HG03045 (cell line): ENCODE results near the gene CNN2.

Source experiments
- ATAC-seq: cut with Tn5 transposase; IDR thresholded peaks from one replicate; pipeline ENCODE4 v1.9.1; 2021; ENCODE audit warnings: mild to moderate bottlenecking, moderate library complexity; ENCODE audit not compliant: unreplicated experiment

Gene CNN2

DNA sequence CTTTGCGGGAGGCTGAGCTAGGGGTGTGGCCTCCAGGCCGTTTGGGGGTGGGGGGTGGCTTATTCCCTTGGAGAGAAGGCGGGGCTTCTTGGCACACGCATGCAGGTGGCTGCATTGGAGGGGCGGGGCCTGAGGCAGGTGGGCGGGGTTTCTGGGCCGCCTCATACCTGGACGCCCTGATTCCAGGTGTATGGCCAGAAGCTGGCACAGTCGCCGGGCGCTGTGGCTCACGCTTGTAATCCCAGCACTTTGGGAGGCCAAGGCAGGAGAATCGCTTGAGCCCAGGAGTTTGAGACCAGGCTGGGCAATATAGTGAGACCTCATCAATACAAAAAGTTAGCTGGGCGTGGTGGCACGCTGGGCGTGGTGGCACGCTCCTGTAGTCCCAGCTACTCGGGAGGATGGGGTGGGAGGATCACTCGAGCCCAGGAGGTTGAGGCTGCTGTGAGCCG lies 21.3 kb downstream of the CNN2 start:
- no peak for ATAC-seq

DNA sequence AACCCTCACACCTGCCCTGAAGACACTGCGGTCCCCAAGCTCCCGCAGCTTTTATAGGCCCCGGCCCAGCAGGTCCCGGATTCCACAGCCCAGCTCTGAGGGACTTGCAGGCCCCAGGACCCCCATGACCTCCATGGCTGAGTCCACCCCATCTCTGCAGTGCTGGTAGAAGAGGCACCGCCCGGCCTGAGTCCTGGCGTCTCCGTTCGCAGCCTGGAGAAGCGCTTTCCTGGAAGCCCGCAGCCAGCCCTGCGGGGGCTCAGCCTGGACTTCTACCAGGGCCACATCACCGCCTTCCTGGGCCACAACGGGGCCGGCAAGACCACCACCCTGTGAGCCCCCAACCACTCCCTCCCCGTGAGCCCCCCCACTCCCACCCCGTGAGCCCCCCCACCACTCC lies 22.7 kb downstream of the CNN2 start:
- no peak for ATAC-seq

DNA sequence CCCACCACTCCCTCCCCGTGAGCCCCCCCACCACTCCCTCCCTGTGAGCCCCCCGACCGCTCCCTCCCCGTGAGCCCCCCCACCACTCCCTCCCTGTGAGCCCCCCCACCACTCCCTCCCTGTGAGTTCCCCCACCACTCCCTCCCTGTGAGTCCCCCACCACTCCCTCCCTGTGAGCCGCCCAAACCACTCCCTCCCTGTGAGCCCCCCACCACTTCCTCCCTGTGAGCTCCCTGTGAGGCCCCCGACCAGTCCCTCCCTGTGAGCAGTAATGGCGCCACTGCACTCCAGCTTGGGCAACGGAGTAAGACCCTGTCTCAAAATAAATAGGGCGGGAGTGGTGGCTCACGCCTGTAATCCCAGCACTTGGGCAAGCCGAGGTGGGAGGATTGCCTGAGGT lies 23.4 kb downstream of the CNN2 start:
- ATAC-seq, result no peak

DNA sequence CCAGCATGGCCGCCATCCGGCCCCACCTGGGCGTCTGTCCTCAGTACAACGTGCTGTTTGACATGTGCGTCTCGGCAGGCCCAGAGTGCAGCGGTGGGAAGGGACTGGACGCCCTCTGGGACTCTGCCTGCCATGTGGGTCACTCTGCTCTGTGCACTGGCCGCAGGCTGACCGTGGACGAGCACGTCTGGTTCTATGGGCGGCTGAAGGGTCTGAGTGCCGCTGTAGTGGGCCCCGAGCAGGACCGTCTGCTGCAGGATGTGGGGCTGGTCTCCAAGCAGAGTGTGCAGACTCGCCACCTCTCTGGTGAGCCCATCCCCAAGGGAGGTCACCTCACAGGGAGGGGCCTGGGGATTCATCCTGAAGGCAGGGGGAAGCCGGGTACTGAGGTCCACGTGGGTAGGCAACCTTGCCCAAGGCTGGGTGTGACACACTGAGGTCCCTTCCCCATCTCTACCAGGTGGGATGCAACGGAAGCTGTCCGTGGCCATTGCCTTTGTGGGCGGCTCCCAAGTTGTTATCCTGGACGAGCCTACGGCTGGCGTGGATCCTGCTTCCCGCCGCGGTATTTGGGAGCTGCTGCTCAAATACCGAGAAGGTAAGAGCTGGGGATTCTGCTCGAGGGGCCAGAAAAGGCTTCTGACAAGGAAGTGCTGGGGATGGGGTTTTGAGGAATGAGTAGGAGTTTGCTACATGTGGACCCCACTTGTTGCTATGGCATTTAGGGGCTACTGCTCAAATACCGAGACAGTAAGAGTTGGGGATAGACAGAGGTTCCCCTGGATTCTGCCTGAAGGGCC lies 24.8 kb downstream of the CNN2 start:
- ATAC-seq, result no peak

DNA sequence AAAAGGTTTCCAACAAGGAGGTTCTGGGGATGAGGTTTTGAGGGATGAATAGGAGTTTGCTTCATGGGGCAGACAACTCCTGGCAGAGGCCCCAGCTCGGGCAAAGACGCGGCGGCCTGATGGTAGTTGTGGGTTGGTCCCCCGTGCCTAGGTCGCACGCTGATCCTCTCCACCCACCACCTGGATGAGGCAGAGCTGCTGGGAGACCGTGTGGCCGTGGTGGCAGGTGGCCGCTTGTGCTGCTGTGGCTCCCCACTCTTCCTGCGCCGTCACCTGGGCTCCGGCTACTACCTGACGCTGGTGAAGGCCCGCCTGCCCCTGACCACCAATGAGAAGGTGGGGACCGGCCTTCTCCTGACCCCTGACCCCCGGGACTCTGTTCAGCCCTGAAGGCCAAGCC lies 25.4 kb downstream of the CNN2 start:
- no peak for ATAC-seq

DNA sequence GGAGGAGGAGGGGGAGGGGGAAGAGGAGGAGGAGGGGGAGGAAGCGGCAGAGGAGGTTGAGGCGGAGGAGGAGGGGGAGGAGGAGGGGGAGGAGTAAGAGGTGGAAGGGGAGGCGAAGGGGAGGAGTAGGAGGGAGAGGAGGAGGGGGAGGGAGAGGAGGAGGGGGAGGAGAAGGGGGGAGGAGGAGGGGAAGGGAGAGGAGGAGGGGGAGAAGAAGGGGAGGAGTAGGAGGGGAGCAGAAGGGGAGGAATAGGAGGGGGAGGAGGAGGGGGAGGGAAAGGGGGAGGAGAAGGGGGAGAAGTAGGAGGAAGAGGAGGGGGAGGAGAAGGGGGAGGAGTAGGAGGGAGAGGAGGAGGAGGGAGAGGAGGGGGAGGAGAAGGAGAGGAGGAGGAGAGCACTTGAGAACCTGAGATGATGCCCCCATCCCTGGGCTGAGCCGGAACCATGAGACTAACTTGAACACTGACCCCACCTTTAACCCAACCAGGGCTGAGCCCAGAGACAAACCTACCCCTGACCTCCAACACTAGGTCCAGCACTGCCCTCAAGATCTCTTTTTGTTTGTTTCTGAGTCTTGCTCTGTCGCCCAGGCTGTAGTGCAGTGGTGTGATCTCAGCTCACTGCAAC lies 26.1 kb downstream of the CNN2 start:
- ATAC-seq, result no peak

DNA sequence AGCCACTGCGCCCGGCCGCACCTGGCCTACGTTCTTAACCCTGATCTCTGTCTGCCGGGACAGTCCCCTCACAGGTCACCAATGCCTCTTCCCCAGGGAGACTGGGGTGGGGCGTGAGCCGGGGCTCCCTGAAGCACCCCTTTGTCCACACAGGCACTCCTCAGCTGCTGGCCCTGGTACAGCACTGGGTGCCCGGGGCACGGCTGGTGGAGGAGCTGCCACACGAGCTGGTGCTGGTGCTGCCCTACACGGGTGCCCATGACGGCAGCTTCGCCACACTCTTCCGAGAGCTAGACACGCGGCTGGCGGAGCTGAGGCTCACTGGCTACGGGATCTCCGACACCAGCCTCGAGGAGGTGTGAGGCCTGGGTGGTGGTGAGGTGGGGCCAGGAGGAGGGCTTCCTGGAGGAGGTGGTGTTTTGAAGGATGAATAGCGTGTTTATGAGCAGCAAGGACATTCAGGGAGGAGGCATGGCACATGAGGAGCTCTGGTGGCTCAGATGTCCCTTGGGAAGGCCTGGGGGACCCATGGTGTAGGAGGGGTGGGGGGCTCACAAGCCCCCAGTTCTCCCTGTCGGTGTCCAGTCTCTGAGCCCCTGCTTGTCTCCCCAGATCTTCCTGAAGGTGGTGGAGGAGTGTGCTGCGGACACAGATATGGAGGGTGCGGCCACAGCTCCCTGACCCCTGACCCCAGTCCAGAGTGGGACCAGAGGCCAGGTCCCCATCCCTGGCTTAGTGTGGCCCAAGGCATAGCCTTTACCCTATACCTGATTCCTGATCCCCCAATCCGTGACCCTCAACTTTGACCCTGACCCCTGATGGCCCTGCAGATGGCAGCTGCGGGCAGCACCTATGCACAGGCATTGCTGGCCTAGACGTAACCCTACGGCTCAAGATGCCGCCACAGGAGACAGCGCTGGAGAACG lies 27.0 kb downstream of the CNN2 start:
- ATAC-seq, result no peak

DNA sequence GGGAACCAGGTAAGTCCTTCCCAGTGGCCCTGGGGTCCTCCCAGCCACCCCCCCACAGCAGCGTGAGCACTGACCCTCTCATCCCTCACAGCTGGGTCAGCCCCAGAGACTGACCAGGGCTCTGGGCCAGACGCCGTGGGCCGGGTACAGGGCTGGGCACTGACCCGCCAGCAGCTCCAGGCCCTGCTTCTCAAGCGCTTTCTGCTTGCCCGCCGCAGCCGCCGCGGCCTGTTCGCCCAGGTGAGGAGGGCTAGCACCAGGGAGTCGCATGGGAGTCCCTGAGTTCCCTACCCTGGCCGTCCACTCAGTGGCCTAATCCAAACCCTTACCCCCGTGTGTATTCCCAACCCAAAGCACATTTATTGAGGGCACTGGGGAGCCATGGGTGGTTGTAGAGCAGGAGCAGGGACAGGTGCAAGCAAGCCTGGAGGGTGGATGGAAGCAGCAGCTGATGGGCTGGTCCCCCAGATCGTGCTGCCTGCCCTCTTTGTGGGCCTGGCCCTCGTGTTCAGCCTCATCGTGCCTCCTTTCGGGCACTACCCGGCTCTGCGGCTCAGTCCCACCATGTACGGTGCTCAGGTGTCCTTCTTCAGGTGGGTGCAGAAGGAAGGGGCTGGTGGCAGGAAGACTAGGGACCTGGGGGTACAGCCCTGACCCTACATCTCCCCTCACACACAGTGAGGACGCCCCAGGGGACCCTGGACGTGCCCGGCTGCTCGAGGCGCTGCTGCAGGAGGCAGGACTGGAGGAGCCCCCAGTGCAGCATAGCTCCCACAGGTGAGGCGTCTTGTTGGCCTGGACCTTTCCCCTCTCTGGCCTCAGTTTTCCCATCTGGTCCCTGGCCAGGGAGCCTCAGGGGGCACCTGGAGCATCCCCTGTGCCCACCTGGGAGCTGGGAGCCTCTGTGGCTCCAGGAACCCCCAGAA lies 28.0 kb downstream of the CNN2 start:
- ATAC-seq, result no peak

DNA sequence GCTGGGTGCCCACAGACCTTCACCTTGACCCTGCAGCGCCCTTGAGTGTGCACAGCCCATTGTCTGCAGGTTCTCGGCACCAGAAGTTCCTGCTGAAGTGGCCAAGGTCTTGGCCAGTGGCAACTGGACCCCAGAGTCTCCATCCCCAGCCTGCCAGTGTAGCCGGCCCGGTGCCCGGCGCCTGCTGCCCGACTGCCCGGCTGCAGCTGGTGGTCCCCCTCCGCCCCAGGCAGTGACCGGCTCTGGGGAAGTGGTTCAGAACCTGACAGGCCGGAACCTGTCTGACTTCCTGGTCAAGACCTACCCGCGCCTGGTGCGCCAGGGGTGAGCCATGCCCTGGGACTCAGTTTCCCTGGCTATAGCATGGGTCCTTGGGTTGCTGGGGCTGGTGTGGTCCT lies 28.6 kb downstream of the CNN2 start:
- ATAC-seq, result no peak

DNA sequence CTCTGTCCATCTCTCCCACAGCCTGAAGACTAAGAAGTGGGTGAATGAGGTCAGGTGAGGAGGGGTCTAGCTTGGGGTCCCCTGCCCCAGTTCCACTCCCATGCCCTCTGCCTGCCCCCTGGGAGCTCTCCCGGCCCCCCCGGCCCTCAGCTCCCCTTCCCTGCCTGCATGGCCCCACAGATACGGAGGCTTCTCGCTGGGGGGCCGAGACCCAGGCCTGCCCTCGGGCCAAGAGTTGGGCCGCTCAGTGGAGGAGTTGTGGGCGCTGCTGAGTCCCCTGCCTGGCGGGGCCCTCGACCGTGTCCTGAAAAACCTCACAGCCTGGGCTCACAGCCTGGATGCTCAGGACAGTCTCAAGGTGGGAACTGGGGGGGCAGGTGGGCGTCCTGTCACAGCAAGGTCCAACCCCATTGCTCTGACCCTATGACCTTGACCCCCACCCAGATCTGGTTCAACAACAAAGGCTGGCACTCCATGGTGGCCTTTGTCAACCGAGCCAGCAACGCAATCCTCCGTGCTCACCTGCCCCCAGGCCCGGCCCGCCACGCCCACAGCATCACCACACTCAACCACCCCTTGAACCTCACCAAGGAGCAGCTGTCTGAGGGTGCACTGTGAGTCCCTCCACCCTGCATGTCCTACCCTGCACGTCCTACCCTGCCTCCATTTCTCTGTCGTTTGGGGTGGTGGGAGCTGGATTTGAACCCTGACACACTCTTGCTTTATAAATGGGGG lies 29.6 kb downstream of the CNN2 start:
- no peak for ATAC-seq

DNA sequence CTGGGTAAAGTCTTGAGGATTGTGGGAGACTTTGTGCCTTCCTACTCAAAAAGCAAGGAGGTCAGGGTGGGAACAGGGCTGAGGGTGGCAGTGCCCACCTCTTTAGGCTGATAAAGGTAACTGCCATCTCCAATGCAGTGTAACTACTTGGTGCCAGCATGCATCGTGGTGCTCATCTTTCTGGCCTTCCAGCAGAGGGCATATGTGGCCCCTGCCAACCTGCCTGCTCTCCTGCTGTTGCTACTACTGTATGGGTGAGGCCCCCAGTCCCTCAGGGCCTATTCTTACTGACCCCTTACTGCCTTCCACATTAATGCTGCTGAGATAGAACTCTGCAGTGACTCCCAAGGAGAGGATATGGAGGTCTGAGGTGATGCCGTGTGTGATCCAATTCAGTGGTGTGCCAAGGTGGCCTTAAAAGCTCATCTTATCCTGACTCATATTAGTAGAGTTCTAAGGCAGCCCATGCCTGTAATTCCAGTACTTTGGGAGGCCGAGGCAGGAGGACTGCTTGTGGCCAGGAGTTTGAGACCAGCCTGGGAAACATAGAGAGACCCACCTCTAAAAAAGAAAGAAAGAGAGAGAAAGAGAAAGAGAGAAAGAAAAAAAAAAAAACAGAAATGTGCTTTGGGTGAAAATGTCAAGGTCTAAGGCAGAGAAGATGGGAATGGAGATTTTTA lies 30.9 kb downstream of the CNN2 start:
- ATAC-seq, result no peak

DNA sequence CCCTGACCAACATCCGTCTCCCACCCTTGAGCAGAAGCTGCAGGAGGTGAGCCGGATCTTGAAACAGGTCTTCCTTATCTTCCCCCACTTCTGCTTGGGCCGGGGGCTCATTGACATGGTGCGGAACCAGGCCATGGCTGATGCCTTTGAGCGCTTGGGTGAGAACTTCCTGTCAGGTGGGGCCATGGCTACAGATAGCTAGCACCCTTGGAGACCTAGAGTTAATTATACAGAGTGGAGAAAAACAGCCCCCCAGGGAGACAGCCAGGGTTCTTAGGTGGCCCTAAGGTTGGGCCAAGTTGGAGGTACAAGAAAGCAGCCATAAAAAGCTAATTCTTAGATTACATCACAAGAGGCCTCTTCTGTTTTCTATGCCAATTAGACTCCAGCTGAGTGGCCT lies 31.7 kb downstream of the CNN2 start:
- no peak for ATAC-seq

DNA sequence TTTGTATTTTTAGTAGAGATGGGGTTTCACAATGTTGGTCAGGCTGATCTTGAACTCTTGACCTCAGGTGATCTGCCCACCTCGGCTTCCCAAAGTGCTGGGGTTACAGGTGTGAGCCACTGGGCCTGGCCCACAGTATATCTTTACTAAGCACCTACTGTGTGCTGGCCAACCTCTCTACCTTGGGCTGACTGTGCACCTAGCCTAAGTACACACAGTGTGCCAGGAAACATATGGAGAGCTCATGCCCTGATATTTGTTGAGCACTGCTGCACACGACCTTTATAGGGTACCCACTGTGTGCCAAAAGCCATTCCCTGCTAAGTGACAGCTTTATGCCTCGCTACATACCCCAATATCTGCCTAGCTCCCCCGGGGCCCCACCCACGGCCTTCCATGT lies 34.3 kb downstream of the CNN2 start:
- ATAC-seq, result no peak

DNA sequence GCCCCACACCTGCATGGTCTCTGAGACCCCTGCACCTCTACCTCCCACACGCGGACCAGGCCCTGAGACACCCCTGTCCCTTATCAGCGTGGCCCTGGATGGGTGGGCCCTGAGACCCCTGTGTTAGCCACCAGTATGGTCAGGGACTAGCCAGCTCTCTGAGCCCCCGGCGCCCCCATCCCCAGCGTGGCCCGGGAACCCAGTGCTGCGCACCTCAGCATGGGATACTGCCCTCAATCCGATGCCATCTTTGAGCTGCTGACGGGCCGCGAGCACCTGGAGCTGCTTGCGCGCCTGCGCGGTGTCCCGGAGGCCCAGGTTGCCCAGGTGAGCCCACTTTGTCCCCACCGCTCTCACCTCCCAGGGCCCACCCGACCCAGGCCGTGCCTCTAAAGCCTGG lies 35.6 kb downstream of the CNN2 start:
- ATAC-seq, result no peak

DNA sequence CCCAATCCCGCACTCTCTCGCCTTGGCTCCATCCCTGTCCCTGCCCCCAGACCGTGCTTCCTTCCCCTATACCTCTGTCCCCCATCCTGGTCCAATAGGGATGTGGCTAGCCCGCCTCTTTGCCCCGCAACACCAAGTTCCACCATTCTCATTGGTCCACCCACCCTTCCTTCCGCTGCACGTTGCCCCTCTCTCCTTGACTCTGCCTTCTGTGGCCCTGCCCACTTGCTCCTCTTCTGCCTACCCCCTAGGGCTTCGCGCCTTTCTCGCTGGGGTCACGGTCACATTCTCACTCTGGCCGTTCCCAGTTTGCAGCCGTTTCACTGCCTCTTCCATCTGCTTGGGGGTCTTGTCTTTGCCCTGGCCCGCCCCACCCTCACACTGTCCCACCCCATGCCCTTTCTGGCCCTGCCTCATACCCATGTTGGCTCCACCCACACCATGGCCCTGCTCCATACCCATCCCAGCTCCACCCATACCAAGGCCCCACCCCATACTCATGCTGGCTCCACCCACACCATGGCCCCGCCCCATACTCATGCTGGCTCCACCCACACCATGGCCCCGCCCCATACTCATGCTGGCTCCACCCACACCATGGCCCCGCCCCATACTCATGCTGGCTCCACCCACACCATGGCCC lies 36.1 kb downstream of the CNN2 start:
- no peak for ATAC-seq

DNA sequence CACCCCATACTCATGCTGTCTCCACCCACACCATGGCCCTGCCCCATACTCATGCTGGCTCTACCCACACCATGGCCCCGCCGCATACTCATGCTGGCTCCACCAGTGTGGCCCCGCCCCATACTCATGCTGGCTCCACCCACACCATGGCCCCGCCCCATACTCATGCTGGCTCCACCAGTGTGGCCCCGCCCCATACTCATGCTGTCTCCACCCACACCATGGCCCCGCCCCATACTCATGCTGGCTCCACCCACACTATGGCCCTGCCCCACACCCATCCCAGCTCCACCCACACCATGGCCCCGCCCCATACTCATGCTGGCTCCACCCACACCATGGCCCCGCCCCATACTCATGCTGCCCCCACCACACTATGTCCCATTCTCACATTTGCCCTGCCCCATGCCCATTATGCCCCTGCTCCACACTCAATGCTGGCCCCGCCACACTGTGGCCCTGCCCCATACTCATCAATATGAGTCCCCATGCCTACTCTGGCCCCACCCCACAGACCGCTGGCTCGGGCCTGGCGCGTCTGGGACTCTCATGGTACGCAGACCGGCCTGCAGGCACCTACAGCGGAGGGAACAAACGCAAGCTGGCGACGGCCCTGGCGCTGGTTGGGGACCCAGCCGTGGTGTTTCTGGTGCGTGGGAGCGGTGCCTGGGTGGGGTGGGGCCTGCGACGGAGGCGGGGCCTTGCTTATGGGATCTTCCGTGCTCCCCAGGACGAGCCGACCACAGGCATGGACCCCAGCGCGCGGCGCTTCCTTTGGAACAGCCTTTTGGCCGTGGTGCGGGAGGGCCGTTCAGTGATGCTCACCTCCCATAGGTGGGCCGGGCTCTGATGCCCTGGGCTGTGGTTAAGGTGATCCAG lies 36.9 kb downstream of the CNN2 start:
- no peak for ATAC-seq

DNA sequence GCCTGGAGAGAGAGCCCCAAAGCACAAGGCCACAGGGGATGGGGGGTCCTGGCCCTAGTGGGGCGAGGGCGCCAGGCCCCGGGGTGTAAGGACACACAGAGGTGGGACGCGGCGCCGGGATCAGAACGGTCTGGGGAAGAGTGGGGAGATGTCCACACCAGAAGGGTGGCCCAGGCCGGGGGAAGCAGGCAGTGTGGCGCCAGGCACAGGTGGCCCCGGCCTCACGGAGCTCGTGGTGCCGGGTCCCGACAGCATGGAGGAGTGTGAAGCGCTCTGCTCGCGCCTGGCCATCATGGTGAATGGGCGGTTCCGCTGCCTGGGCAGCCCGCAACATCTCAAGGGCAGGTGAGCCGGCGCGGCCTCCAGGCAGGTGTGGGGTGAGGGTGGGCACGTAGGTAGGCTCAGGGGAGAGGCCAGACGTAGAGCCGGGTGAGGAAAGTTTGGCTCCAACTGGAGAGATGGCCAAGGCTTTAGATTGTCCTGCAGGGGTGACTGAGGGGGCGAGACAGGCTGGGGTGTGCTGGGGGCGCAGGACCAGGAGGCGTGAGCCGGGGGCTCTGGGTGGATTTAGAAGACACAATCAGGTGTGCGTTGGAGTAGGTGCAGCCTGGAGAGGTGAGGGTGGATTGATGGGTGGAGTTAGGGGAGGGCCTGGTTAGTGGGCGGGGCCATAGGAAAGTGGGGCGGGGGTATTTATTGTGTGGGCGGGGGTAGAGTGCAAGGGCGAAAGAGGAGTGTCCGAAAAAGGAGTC lies 37.7 kb downstream of the CNN2 start:
- ATAC-seq, result no peak
